GM04504 (cell line): ENCODE measurements around the gene RGS9.

Experiments used
- DNase-seq: peaks from one replicate; pipeline ENCODE4 v3.0.0-alpha.2; 2012; ENCODE audit warnings: low read depth

The RGS9 gene

DNA sequence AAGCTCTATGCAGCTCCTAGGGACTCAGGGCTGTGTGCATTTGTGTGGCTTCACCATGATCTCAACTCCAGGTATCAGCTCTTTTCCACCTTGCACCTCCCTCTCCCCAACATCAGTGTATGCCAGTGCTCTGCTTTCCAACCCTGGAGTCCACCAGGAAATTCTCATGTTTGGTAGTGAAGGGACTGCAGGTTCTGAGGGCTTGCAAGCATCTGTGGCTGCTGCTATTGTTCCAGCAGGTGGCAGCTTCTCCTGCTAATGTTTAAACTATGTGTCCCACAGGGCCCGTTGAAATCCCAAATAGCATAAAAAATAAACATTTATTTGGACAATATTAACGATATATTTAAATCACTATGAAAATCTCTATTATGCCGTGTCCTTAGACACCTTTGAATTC lies 82.0 kb downstream of the RGS9 start:
- DNase-seq: no peak

DNA sequence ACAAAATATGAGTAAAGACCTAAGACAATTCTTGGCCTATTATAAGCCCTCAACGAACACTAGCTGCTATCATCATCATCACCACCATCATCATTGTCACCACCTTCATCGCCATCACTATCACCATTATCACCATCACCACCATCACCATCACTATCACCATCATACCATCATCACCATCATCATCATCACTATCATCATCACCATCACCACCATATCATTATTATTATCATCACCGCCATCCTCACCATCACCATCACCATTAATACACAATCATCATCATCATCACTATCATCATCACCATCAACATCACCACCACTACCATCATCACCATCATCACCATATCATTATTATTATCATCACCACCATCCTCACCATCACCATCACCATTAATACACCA lies 82.5 kb downstream of the RGS9 start:
- DNase-seq: no peak

- DNase-seq: no peak
Measured at GRCh38 chr17:65220732-65221131, 83.6 kb downstream of the RGS9 start.

GRCh38 chr17:65222214-65222738 lies 85.1 kb downstream of the RGS9 start:
- DNase-seq: no peak

- no peak for DNase-seq
Measured at GRCh38 chr17:65225061-65225460, 87.9 kb downstream of the RGS9 start.

- DNase-seq: no peak
Measured at GRCh38 chr17:65226227-65226626, 89.1 kb downstream of the RGS9 start.

- no peak for DNase-seq
Measured at GRCh38 chr17:65227637-65228036, 90.5 kb downstream of the RGS9 start.

GRCh38 chr17:65228287-65228686 lies 91.1 kb downstream of the RGS9 start:
- no peak for DNase-seq

DNA sequence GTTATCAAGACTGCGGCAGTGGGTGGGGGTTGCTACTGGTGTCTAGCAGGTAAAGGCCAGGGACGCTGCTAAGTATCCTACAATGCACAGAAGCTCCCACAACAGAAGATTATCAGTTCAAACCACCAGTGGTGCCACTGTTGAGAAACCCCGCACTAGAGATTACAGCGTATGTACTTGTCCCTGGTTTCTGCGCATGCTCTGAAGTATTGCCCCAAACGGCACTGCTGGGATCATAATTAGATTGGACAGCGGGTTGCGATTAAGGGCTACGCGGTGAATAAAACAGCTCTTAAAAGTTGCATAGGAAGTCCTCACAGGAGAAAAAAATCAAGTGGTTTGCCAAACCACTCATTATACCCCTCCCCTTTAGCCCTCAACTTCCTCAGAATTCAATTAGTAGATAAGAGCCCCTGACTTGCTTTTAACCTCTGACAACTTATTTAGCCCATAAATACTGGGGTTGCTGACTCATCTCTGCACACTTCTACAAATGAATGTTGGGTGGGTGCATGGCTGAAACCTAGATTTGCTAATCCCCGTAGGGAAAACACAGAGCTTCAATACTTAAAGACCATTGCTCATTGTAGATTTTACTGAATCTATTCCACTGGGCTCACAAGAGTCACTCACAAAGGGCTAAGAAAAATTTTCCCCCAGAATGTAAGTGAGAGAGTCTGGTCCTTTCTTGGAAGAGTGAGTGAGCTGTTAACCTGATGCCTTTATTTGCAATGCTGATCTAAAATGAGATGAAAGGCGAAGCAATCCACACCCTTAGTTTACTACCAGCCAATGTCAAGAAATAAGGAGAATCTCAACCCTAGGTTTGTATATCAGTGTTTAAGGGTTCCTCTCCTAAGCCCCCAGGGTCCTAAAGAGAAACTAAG lies 91.8 kb downstream of the RGS9 start:
- no peak for DNase-seq

DNA sequence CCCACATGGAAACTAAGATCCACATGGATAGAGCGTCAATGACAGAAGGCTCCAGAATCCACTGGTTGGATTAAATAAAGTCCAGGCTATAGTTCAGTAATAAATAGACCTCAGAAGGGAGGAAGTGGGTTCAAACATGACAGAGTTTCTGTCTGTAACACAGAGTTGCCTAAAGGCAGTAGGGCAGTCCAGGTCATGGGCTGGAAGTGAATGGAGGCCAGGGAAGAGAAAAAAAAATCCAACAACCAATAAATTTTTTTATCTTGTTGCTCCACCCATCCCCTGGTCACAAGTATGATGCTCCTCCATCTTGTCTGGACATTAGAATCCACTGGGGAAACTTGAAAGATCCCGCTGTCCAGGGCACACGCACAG lies 92.4 kb downstream of the RGS9 start:
- no peak for DNase-seq

DNA sequence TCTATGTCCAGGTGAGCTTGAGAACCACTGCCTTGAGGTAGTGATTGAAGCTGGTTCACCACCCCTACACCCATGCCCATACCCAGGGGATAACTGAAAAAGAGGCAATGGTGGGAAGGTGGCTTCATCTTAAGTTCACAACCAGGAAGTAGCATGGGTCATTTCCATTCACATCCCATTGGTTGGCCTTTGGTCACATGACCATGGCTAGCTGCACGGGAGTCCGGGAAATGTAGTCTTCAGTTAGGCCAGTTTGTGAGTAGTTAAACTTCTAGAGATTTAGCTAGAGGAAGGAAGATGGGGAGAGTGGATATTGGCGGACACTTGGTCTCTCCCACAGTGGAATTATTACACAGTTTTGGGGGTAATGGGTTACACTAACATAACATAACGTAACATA lies 92.9 kb downstream of the RGS9 start:
- DNase-seq: no peak

- DNase-seq: no peak
Measured at GRCh38 chr17:65231086-65231485, 93.9 kb downstream of the RGS9 start.

- DNase-seq: peak; percentile 84
Measured at GRCh38 chr17:65231662-65232335, 94.6 kb downstream of the RGS9 start.

DNA sequence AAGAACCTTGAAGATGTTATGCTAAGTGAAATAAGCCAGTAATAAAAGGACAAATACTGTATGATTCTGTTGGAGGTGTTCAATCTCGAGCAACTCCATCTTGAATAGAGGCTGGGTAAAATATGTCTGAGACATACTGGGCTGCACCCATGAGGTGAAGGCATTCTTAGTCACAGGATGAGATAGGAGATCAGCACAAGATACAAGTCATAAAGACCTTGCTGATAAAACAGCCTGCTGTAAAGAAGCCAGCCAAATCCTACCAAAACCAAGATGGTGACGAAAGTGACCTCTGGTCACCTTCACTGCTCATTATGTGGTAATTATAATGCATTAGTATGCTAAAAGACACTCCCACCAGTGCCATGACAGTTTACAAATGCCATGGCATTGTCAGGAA lies 98.1 kb downstream of the RGS9 start:
- no peak for DNase-seq

DNA sequence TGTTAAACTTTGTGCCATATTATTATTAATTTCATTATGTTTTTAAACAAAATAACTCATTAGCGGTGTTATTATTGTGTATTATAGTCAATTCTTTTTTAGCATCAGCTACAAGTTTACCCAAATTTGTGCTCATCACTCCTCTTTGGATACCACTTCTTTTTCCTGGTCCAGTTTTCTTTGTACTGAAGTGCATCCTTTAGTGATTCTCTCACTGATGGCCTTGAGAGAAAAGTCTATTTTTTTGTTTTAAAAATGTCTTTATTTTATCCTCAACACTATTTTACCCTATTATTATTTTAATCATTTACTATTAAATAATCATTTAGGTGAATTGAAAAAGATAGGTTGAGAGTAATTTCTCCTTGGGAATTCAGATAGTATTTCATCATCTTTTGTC lies 99.2 kb downstream of the RGS9 start:
- no peak for DNase-seq

- DNase-seq: peak; percentile 47
Measured at GRCh38 chr17:65243838-65244625, 106.9 kb downstream of the RGS9 start.

GRCh38 chr17:65246252-65246651 lies 109.1 kb downstream of the RGS9 start:
- DNase-seq: no peak

DNA sequence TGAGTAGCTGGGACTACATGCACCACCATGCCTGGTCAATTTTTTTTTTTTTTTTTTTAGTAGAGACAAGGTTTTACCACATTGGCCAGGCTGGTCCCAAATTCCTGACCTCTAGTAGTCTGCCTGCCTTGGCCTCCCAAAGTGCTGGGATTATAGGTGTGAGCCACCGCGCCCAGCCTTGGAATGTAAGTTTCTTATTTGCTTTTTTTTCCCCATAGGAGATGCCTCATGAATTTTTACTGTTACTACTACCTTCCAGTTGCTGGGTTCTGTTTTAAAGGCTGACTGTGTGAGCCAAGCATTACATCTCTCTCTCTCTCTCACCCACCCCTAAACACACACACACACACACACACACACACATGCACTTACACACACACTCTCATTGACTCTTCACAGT lies 112.6 kb downstream of the RGS9 start:
- no peak for DNase-seq

- no peak for DNase-seq
Measured at GRCh38 chr17:65254166-65254565, 117.0 kb downstream of the RGS9 start.

- DNase-seq: no peak
Measured at GRCh38 chr17:65259281-65259680, 122.1 kb downstream of the RGS9 start.

- DNase-seq: no peak
Measured at GRCh38 chr17:65259696-65260485, 122.7 kb downstream of the RGS9 start.

DNA sequence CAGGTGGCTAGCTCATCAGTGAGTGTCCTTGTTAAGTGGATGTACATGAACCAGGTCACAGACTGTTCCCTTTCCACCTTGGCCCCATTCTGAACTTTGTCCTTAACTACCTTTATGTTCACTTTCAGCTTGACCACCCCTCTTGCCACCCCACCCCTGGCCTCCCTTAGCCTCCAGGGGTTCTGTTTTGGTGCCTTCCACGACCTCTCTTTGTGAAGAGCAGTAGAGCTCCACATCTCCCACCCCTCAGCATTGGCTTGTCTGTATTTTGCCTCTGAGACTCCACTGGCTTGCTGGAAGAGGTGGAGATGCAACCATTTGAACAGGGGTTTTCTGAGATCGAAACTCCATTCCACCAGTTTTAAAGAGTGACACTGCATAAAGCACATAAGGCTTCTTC lies 123.5 kb downstream of the RGS9 start:
- DNase-seq: no peak
